B cell (primary cell): ENCODE measurements around the gene MAPKAP1.

ENCODE experiments used
- CTCF ChIP-seq: fragments of 200-600 bp; IDR thresholded peaks from one replicate; pipeline ENCODE4 v1.8.0; 2022; ENCODE audit warnings: antibody characterized with exemption, mild to moderate bottlenecking
- EZH2 ChIP-seq: IDR thresholded peaks from 2 replicates; pipeline ENCODE4 v1.6.1; 2012; ENCODE audit warnings: borderline replicate concordance, low read depth, mild to moderate bottlenecking, moderate library complexity, low read length; ENCODE audit not compliant: insufficient read depth, poor library complexity, severe bottlenecking

GRCh38 chr9:125655066-125655633 lies 51.9 kb downstream of the MAPKAP1 start:
- TF ChIP-seq EZH2 (no peak), CTCF (no peak)
